ENCODE measurements around the gene B3GAT3. TPM values are rescaled to one million over a fixed set of nuclear protein-coding genes. Genes with fewer than 3 reads are reported as not detected.
"Not testable (repeated sequence)": the region's sequence is repeated elsewhere in the genome, so short reads cannot be mapped to it uniquely, and the experiment has no call there.

Gene B3GAT3
- total RNA-seq, 4 donors from 2014 or later = 18.8 to 40.7 (median 23.2) TPM

- no peak for DNase-seq (ENCODE audit: low spot score)
- peak; percentile 17 for ATAC-seq (ENCODE audit: low FRiP score)
- TF ChIP-seq, protein P1, sequence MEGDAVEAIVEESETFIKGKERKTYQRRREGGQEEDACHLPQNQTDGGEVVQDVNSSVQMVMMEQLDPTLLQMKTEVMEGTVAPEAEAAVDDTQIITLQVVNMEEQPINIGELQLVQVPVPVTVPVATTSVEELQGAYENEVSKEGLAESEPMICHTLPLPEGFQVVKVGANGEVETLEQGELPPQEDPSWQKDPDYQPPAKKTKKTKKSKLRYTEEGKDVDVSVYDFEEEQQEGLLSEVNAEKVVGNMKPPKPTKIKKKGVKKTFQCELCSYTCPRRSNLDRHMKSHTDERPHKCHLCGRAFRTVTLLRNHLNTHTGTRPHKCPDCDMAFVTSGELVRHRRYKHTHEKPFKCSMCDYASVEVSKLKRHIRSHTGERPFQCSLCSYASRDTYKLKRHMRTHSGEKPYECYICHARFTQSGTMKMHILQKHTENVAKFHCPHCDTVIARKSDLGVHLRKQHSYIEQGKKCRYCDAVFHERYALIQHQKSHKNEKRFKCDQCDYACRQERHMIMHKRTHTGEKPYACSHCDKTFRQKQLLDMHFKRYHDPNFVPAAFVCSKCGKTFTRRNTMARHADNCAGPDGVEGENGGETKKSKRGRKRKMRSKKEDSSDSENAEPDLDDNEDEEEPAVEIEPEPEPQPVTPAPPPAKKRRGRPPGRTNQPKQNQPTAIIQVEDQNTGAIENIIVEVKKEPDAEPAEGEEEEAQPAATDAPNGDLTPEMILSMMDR (IDR thresholded peaks at IDR 0.05) = no peak
These were observed 47.3 kb downstream of the B3GAT3 start for GRCh38 chr11:62574363-62575071.

GRCh38 chr11:62573592-62574362, 48.0 kb downstream of the B3GAT3 start, which contains the start of gene EEF1G:
Gene EEF1G, minus strand, starts transcription at chr11:62573891. Its CDS starts 49 bp downstream, at chr11:62573842.
- ATAC-seq (ENCODE audit: low FRiP score) (peak; percentile 97), DNase-seq (ENCODE audit: low spot score) (peak; percentile 80)
- TF ChIP-seq, protein P1 (IDR thresholded peaks at IDR 0.05) = no peak

- ATAC-seq (ENCODE audit: low FRiP score) (peak; percentile 6), DNase-seq (ENCODE audit: low spot score) (no peak)
- TF ChIP-seq, protein P1 (IDR thresholded peaks at IDR 0.05) = no peak
These were observed 48.7 kb downstream of the B3GAT3 start for GRCh38 chr11:62573006-62573591.

DNA sequence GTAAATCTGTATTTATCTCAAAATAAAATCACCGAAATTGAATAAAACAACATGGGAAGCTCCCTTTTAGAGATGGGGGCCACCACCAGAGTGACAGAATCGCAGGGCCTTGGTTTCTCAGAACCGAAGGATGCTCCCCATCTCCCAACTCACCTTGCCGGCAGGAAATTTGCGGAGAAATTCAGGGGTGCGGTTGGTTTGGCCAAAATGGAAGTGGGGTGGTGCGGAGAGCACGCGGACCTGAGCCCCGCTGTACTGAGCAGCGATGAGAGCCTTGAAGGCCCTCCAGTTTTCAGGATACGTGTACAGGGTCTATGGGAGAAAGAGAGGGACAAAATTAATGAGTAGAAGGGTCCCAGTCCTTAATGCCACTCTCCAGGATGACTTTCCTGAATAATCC, 49.4 kb downstream of the B3GAT3 start:
- DNase-seq (ENCODE audit: low spot score) (no peak), ATAC-seq (ENCODE audit: low FRiP score) (no peak)
- TF ChIP-seq, protein P1 (IDR thresholded peaks at IDR 0.05) = no peak

DNA sequence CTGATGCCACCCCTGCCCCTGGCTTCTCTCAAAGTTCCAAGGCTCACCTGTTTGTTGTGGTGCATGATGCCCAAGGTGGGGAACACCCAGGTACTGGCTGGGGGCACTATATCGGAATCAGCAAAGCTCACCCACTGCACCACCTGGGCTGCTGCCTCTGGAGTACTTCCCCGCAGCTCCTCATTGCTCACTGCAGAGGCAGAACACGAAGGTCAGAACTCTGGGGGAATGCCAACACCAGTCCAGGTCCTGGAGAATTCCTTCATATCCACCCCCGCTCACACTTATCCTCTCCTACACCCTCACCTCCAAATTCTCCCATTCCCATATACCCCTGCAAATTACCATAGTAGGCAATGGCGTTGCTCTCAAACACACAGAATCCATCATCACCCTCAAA, 50.3 kb downstream of the B3GAT3 start:
- not testable (repeated sequence) for ATAC-seq (ENCODE audit: low FRiP score); DNase-seq (ENCODE audit: low spot score)

DNA sequence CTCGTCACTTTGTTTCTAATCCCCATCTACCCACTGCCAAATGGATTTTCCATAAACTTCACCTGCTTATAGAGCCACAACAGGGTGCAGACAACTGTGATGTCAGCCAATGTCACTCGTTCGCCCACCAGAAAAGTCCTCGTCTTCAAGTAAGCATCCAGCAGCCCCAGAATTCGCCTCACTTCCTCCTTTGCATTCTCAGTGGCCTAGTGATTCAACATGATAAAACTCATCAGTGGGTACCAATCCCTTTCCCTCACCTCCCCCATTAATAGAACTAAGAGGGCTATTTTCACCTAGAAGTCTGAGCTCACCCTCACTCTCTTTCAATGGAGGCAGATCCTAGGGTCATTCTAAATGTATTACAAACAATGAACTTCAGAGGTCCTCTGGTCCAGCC, 50.9 kb downstream of the B3GAT3 start:
- not testable (repeated sequence) for DNase-seq (ENCODE audit: low spot score); ATAC-seq (ENCODE audit: low FRiP score)

GRCh38 chr11:62569611-62570010, 52.2 kb downstream of the B3GAT3 start:
- TF ChIP-seq, protein P1 (IDR thresholded peaks at IDR 0.05) = no peak
- DNase-seq (ENCODE audit: low spot score) = no peak
- ATAC-seq (ENCODE audit: low FRiP score) = no peak

Data from omental fat pad (tissue), 4 donors.